ENCODE measurements around the gene HERC4.

Gene HERC4

DNA sequence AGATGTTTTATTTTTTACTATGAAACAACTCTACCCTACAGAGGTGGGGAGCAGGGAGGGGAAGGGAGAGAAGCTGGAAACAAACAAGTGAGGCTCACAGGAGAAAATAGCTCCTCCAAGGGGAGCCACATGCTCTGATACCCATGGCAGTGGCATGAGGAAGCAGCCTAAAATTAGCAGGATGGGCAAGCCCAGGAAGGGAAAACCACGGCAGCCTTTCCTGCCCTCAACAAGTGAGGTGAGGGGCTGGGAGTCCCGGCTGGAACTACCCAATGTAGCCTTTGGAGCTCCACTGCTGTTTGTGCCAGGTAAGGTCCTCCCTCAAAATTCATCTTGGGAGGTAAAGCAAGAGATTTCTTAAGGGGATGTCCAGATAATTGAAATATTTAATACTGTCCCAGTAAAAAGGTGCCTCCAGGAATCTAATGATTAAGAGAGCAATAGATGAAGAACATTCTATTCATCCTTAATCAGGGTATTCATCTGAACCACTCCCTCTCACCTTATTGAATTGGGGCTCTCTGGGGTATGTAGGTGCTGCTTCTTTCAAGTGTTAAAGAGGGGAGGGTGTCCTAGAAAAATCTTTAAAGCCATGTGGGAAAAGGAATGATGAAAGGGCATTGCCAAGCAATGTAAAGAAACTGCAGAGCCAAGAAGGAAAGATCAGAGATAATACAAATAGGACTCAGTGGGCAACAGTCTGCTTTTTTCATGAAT is 12.8 kb upstream of the HERC4 start:
- TF ChIP-seq FOXP2 (optimal IDR thresholded peaks at IDR 0.05; ENCODE audit: borderline replicate concordance, extremely low read depth, extremely low read length, insufficient read depth), result no peak
- no peak for TF ChIP-seq POLR2AphosphoS5 (IDR thresholded peaks at IDR 0.05; ENCODE audit: low read depth, low read length)
- TF ChIP-seq SIN3A (IDR thresholded peaks at IDR 0.05; ENCODE audit: borderline replicate concordance, insufficient read depth, low read length), result no peak
- TF ChIP-seq, protein P1, sequence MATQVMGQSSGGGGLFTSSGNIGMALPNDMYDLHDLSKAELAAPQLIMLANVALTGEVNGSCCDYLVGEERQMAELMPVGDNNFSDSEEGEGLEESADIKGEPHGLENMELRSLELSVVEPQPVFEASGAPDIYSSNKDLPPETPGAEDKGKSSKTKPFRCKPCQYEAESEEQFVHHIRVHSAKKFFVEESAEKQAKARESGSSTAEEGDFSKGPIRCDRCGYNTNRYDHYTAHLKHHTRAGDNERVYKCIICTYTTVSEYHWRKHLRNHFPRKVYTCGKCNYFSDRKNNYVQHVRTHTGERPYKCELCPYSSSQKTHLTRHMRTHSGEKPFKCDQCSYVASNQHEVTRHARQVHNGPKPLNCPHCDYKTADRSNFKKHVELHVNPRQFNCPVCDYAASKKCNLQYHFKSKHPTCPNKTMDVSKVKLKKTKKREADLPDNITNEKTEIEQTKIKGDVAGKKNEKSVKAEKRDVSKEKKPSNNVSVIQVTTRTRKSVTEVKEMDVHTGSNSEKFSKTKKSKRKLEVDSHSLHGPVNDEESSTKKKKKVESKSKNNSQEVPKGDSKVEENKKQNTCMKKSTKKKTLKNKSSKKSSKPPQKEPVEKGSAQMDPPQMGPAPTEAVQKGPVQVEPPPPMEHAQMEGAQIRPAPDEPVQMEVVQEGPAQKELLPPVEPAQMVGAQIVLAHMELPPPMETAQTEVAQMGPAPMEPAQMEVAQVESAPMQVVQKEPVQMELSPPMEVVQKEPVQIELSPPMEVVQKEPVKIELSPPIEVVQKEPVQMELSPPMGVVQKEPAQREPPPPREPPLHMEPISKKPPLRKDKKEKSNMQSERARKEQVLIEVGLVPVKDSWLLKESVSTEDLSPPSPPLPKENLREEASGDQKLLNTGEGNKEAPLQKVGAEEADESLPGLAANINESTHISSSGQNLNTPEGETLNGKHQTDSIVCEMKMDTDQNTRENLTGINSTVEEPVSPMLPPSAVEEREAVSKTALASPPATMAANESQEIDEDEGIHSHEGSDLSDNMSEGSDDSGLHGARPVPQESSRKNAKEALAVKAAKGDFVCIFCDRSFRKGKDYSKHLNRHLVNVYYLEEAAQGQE (IDR thresholded peaks at IDR 0.05; ENCODE audit: insufficient read depth in 1 of 2, low read depth in 2 of 2, low read length in 2 of 2), result no peak
- no peak for TF ChIP-seq TAF1 (IDR thresholded peaks at IDR 0.05; ENCODE audit: borderline replicate concordance, insufficient read depth, low read length)

DNA sequence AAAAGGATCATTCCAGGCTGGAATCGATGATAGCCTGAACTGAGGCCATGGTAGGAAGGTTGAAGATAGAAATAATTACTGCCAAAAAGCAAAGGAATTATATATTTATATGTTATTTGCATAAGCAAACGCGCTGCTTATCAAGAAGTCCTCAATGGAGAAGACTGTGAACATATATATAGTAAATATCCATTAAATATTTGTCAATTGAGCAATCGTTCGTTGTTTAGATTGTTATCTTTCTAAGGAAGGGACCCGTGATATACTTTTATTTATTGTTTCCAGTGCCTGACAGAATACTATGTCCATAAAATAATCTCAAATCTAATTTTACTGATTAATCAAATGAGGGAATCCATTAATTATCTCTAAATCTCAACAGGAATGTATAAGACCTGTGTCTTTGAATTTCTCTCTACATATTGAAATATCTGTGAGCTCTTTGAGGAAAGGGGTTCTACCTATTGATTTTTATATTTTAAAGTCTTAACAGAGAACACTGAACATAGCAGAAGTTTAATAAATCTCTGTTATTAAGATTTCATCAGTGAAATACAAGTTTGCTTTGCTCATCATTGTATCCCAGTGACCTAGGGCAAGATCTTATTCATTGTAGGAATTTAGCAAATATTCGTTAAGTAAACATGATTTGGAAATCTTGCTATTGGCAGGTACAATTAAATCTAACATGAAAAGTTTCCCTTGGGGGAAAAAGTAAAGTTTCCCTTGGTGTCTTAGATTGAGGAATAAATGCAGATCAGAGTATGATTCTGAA is 12.0 kb upstream of the HERC4 start:
- TF ChIP-seq, protein P1 (IDR thresholded peaks at IDR 0.05; ENCODE audit: insufficient read depth in 1 of 2, low read depth in 2 of 2, low read length in 2 of 2), result no peak
- TF ChIP-seq FOXP2 (optimal IDR thresholded peaks at IDR 0.05; ENCODE audit: borderline replicate concordance, extremely low read depth, extremely low read length, insufficient read depth) (no peak), POLR2AphosphoS5 (IDR thresholded peaks at IDR 0.05; ENCODE audit: low read depth, low read length) (no peak), SIN3A (IDR thresholded peaks at IDR 0.05; ENCODE audit: borderline replicate concordance, insufficient read depth, low read length) (no peak), TAF1 (IDR thresholded peaks at IDR 0.05; ENCODE audit: borderline replicate concordance, insufficient read depth, low read length) (no peak)

DNA sequence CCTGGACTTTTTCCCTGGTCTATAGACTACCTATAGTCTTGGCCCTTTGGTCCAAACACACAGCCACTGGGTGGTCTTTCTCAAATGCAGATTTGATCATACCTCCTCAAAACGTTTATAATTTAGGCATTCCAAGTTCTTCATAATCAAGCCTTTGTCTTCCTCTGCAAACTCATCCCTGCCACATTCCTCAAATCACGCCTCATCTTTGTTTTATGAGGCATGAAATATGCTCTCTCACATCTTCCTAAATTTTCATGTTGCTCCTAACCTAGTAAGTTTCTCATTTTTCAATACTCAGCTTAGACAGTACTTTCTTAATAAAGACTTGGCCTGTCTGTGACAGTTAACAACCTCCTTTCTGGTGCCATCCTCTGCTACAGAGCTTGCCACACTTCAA is 10.9 kb upstream of the HERC4 start:
- no peak for TF ChIP-seq FOXP2 (optimal IDR thresholded peaks at IDR 0.05; ENCODE audit: borderline replicate concordance, extremely low read depth, extremely low read length, insufficient read depth)
- no peak for TF ChIP-seq TAF1 (IDR thresholded peaks at IDR 0.05; ENCODE audit: borderline replicate concordance, insufficient read depth, low read length)
- TF ChIP-seq SIN3A (IDR thresholded peaks at IDR 0.05; ENCODE audit: borderline replicate concordance, insufficient read depth, low read length), result no peak

DNA sequence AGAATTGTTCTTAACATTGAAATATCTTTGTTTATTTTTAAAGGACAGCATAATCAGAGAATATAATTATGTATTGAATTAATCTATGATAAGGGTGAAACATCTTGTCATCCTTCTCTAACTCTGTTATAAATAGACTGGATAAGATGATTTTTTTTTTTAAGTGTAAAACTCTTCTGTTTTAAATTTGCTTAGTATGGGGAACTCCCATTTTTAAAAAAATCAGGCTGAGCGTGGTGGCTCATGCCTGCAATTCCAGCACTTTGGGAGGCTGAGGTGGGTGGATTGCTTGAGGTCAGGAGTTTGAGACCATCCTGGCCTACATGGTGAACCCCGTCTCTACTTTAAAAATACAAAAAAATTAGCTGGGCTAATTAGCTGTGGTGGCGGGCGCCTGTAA is 9.4 kb upstream of the HERC4 start:
- TF ChIP-seq TAF1 (IDR thresholded peaks at IDR 0.05; ENCODE audit: borderline replicate concordance, insufficient read depth, low read length) (no peak), SIN3A (IDR thresholded peaks at IDR 0.05; ENCODE audit: borderline replicate concordance, insufficient read depth, low read length) (no peak), POLR2AphosphoS5 (IDR thresholded peaks at IDR 0.05; ENCODE audit: low read depth, low read length) (no peak), FOXP2 (optimal IDR thresholded peaks at IDR 0.05; ENCODE audit: borderline replicate concordance, extremely low read depth, extremely low read length, insufficient read depth) (no peak)
- TF ChIP-seq, protein P1 (IDR thresholded peaks at IDR 0.05; ENCODE audit: insufficient read depth in 1 of 2, low read depth in 2 of 2, low read length in 2 of 2), result no peak

DNA sequence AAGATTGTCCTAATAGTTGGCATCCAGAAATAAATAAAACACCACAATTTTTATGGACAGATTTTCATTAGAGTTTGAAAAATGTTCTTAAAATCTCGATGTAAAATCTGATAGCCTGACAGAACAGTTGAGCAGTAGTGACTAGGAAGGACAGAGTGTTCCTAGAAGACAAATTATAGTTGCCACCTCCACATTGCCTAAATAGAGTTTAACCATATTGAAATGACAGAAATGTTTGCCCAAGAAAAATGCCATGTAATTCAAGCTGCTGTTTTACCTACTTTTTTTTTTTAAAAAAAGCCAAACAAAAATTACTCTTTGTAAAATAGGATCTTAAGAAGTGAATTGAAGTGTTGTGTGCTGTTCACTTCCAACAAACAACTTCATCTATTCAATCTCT is 8.9 kb upstream of the HERC4 start:
- TF ChIP-seq, protein P1 (IDR thresholded peaks at IDR 0.05; ENCODE audit: insufficient read depth in 1 of 2, low read depth in 2 of 2, low read length in 2 of 2), result no peak
- TF ChIP-seq POLR2AphosphoS5 (IDR thresholded peaks at IDR 0.05; ENCODE audit: low read depth, low read length) (no peak), TAF1 (IDR thresholded peaks at IDR 0.05; ENCODE audit: borderline replicate concordance, insufficient read depth, low read length) (no peak), SIN3A (IDR thresholded peaks at IDR 0.05; ENCODE audit: borderline replicate concordance, insufficient read depth, low read length) (no peak), FOXP2 (optimal IDR thresholded peaks at IDR 0.05; ENCODE audit: borderline replicate concordance, extremely low read depth, extremely low read length, insufficient read depth) (no peak)
